Osteoblast (primary cell): ENCODE measurements around the gene LRRK1. TPM values are rescaled to one million over a fixed set of nuclear protein-coding genes. Genes with fewer than 3 reads are reported as not detected.
A peak's percentile ranks its signal among the peaks of the same experiment; 100 is the strongest.

Experiments used
- DNase-seq: peaks from one replicate; pipeline ENCODE4 v3.0.0; 2011; ENCODE audit warnings: low spot score, mixed read lengths; ENCODE audit not compliant: insufficient read length; ENCODE audit errors: missing footprints
- H2AFZ ChIP-seq: 2 replicates; pipeline ENCODE4 v1.6.0; 2011; ENCODE audit warnings: mild to moderate bottlenecking, low read length
- H3K27ac ChIP-seq: 2 replicates; pipeline ENCODE4 v1.5.1; 2011; ENCODE audit warnings: mild to moderate bottlenecking, low read depth, low read length, moderate library complexity
- H3K27me3 ChIP-seq: 2 replicates; pipeline ENCODE4 v1.6.0; 2012; ENCODE audit warnings: mild to moderate bottlenecking, control low read depth, inconsistent platforms, low read length, moderate library complexity; ENCODE audit not compliant: insufficient read depth
- H3K36me3 ChIP-seq: 2 replicates; pipeline ENCODE4 v1.5.1; 2011; ENCODE audit warnings: mild to moderate bottlenecking, low read length, control low read depth, moderate library complexity; ENCODE audit not compliant: insufficient read depth
- H3K4me1 ChIP-seq: 2 replicates; pipeline ENCODE4 v1.5.1; 2011; ENCODE audit warnings: mild to moderate bottlenecking, low read length, control low read depth, moderate library complexity; ENCODE audit not compliant: insufficient read depth
- H3K4me2 ChIP-seq: 2 replicates; pipeline ENCODE4 v1.6.0; 2011; ENCODE audit warnings: mild to moderate bottlenecking, low read length; ENCODE audit not compliant: insufficient read depth
- H3K4me3 ChIP-seq: fragments of 200-600 bp; sonication (generic); 3 replicates; pipeline ENCODE4 v1.5.1; 2012; ENCODE audit warnings: mild to moderate bottlenecking, low read length, inconsistent platforms; ENCODE audit not compliant: insufficient read depth
- H3K79me2 ChIP-seq: 2 replicates; pipeline ENCODE4 v1.6.0; 2012; ENCODE audit warnings: mild to moderate bottlenecking, low read length, control low read depth, inconsistent platforms; ENCODE audit not compliant: insufficient read depth
- H3K9me3 ChIP-seq: 2 replicates; pipeline ENCODE4 v1.5.1; 2011; ENCODE audit warnings: low read depth, low read length, control low read depth
- H4K20me1 ChIP-seq: 2 replicates; pipeline ENCODE4 v1.6.0; 2012; ENCODE audit warnings: mild to moderate bottlenecking, low read length, control low read depth; ENCODE audit not compliant: insufficient read depth
- CTCF ChIP-seq: IDR thresholded peaks from 2 replicates; pipeline ENCODE4 v1.5.1; 2011; ENCODE audit warnings: mild to moderate bottlenecking, low read depth, low read length, moderate library complexity; ENCODE audit errors: extremely low read depth
- total RNA-seq: library from RNA; depleted of rRNA; stranded (reverse); fragments of >200 nt; gene quantifications from 2 replicates; pipeline ENCODE4 v1.2.3, GENCODE V29; 2012

LRRK1 gene
- total RNA-seq, 1 donor, result 15.2 TPM

DNA sequence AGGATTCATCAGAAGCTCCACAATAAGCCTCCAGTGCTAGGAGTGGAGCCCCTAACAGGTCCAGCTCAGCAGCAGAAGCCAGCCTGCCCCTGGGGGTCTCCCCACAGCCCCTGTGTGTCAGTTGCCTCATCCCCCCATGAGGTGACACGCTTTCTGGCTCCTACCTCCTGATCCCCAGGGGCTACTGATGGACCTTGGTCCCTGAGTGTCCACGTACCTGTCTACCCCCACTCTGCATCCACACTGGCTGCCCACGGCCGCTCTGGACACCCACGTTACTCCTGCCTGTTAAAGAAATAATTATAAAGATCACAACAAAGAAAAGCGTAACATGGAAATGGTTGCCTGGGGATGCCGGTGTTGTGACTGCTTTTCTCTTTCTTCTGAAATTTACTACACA, 189.6 kb downstream of the LRRK1 start:
- Histone ChIP-seq H3K4me2 (no peak overlapping the region), H3K4me1 (no peaks in the 10 kb centered on the region), H3K4me3 (no peak overlapping the region), H3K27me3 (no peaks in the 10 kb centered on the region), H3K9me3 (no peaks in the 10 kb centered on the region), H2AFZ (no peak overlapping the region), H4K20me1 (no peaks in the 10 kb centered on the region), H3K36me3 (no peaks in the 10 kb centered on the region), H3K27ac (no peak overlapping the region), H3K79me2 (no peaks in the 10 kb centered on the region)
- TF ChIP-seq CTCF, result no peak
- DNase-seq, result no peak

DNA sequence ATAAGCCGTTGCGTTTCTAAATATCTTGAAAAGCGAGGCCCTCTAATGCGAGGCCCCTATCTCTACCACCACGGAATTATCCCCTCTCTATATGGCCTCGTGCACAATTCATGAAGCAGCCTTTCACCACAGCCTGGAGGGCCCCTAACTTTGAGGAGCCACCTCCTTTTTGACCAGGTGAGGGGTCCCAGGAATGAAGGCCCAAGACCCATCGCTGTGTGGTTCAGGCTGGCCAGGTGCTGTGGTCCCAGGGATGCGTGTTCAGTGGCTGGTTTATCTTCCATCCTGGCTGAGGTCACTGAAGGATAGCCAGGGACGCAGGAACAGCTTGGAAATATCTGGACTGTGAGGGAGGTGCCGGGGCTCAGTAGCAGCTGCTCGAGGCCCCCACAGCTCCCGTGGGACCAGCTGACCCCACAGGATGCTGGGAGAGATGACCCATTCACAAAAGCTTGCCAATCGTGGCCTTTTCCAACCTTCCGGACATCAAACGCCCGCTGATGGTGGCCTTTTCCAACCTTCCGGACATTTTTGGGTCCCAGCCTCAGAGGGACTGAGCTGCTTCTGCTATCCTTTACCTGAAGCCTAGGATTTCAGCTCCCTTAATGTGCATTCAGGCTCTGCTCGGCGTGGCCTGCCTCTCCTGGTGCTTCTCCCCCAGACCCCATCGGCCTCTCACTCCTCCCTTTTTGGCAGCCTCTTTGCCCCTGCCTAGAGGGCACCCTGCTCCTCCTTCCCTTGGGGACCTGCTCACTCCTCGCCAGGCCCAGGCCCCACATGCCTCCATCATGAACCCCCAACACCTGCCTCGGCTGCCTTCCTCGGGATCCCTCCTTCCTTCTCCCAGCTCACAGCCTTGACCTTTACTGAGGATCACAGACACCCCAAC, 191.8 kb downstream of the LRRK1 start:
- no peaks in the 10 kb centered on the region for H3K79me2 ChIP-seq
- no peak overlapping the region for H2AFZ ChIP-seq
- H3K9me3 ChIP-seq, result no peaks in the 10 kb centered on the region
- no peak overlapping the region for H3K4me2 ChIP-seq
- peak; percentile 42 for DNase-seq
- TF ChIP-seq CTCF, result no peak
- H3K27me3 ChIP-seq, result no peaks in the 10 kb centered on the region
- peaks cover 7% of the 10 kb centered on the region for H3K4me1 ChIP-seq
- no peak overlapping the region for H3K4me3 ChIP-seq
- no peaks in the 10 kb centered on the region for H4K20me1 ChIP-seq
- H3K27ac ChIP-seq, result no peak overlapping the region
- H3K36me3 ChIP-seq, result no peaks in the 10 kb centered on the region

- H3K4me1 ChIP-seq, result peaks cover 15% of the 10 kb centered on the region
- no peak overlapping the region for H2AFZ ChIP-seq
- H3K27ac ChIP-seq, result no peak overlapping the region
- H3K27me3 ChIP-seq, result no peaks in the 10 kb centered on the region
- no peak for TF ChIP-seq CTCF
- H3K4me2 ChIP-seq, result no peak overlapping the region
- DNase-seq, result peak; percentile 44
- no peaks in the 10 kb centered on the region for H3K79me2 ChIP-seq
- no peaks in the 10 kb centered on the region for H3K9me3 ChIP-seq
- H4K20me1 ChIP-seq, result no peaks in the 10 kb centered on the region
- H3K36me3 ChIP-seq, result no peaks in the 10 kb centered on the region
- H3K4me3 ChIP-seq, result no peak overlapping the region
These were observed 192.6 kb downstream of the LRRK1 start for GRCh38 chr15:101111570-101112262.
